GM10266 (cell line): ENCODE measurements around the gene ADORA2A.

ENCODE experiments used
- DNase-seq: peaks from one replicate; pipeline ENCODE4 v3.0.0; 2012; ENCODE audit errors: extremely low spot score
- CTCF ChIP-seq: IDR thresholded peaks from 2 replicates; pipeline ENCODE4 v1.5.1; 2012; ENCODE audit warnings: mild to moderate bottlenecking, low read depth; ENCODE audit not compliant: control insufficient read depth, insufficient read depth; ENCODE audit errors: missing control alignments

Gene ADORA2A

DNA sequence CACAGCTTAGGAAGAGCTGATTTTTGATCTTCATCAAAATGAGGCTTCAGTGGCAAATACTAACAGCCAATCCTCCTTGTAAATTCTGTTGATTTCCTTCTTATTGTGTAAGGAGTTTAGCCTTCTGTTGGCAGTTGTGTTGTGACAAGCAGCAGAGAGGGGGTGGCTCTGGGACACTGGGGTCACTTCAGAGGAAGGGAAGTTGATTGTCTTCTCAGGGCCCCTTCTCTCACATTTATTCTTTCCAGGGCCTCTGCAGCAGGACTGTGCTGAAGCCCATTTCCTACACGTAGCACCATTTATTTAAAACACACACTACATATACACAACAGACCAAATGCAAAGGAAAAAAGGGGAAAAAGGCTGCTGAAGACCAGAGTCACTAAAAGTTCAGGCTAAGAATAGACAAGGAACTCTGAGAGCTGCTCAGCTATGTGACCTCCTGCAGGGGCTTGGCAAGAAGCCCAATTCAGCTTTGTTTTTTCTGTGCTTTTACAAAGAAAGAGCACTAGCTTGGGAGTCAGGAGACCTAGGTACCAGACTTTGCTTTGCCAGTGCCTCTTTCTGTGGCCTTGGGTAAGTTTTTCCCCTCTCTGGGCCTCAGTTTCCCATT, 39.4 kb downstream of the ADORA2A start:
- DNase-seq = no peak
- no peak for TF ChIP-seq CTCF

DNA sequence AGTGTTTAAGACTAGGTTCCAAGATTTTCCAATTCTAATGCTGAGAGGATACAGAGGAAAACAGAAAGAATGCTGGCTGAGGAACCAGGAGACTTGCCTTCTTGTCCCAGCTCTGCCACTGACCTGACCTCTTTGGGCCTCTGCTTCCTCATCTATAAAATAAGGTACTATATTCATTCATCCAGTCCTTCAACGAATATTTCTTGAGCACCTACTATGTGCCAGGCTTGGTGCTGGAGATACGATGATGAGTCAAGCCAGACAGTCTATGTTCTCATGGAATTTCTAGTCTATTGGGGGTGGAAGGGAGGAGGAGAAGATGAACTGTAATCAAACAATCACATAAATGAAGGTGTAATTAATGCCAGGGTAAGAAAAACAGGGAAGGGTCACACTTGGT, 39.9 kb downstream of the ADORA2A start:
- no peak for TF ChIP-seq CTCF
- DNase-seq = no peak

- no peak for DNase-seq
- TF ChIP-seq CTCF = no peak
Measured at GRCh38 chr22:24471570-24471969, 44.2 kb downstream of the ADORA2A start.

- no peak for TF ChIP-seq CTCF
- DNase-seq = no peak
Measured at GRCh38 chr22:24473284-24473683, 45.9 kb downstream of the ADORA2A start.

GRCh38 chr22:24474221-24474620, 46.8 kb downstream of the ADORA2A start:
- DNase-seq = no peak
- TF ChIP-seq CTCF = no peak

DNA sequence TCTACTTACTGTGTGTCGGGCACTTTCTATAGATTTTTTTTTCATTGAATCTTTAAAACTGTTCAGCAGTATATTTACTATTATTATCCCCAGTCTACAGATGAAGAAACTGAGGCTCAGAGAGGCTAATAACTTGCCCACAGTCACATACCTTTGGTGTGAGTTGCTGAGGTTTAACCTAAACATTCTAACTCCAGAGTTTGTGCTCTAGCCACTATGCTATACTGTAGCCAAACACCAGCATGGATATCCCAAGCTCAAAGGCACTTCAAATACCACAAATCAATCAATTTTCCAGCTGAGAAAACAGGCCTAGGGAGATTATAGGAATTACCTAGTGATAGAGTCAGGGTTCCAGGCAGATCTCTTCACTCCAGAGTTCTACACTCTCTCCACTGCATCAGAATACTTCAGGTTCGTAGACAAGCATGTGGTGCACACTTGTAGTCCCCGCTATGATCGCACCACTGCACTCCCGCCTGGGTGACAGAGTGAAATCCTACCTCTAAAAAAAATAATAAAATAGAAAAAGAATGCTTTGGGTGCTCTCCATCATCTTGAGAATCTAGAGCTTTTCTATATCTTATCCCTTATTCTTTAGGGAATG, 47.4 kb downstream of the ADORA2A start:
- no peak for DNase-seq
- no peak for TF ChIP-seq CTCF

- no peak for TF ChIP-seq CTCF
- no peak for DNase-seq
Measured at GRCh38 chr22:24481641-24482040, 54.2 kb downstream of the ADORA2A start.
